Caco-2 (cell line): Measurements from ENCODE around the gene OR1L4. TPM values are rescaled to one million over a fixed set of nuclear protein-coding genes. Genes with fewer than 3 reads are reported as not detected.

Experiments used
- Bru-seq: library from RNA; stranded (reverse); fragments of 400-500 nt; gene quantifications from one replicate; lab custom pipeline; 2021; lab: Mats Ljungman, UMichigan
- BruChase-seq, 2 experiments: library from RNA; stranded (reverse); fragments of 400-500 nt; gene quantifications; one replicate each; lab custom pipeline; 2021; lab: Mats Ljungman, UMichigan
- BruUV-seq: library from RNA; stranded (reverse); fragments of 400-500 nt; replicated peaks from 2 replicates; lab custom pipeline; 2021; lab: Mats Ljungman, UMichigan
- CTCF ChIA-PET: fragments of 300-600 bp; sonication (Branson Sonifier 250); formaldehyde crosslinking; loops from one replicate; lab custom pipeline; 2022; ENCODE audit warnings: antibody characterized with exemption; lab: Charles Lee
- POLR2A ChIA-PET: fragments of 300-600 bp; sonication (Branson Sonifier 250); formaldehyde crosslinking; loops from one replicate; lab custom pipeline; 2022; ENCODE audit warnings: antibody characterized with exemption; lab: Charles Lee
- DNase-seq, 2 experiments: peaks; one replicate each; pipeline versions ENCODE4 v3.0.0 to v3.0.0-alpha.2; 2020 to 2022
- H3K27me3 ChIP-seq: replicated peaks from 2 replicates; pipeline ENCODE4 v1.6.0; 2011; ENCODE audit warnings: low read length; ENCODE audit not compliant: control insufficient read depth, insufficient read depth
- H3K36me3 ChIP-seq: 2 replicates; pipeline ENCODE4 v1.5.1; 2011; ENCODE audit warnings: low read length; ENCODE audit not compliant: control insufficient read depth, insufficient read depth
- H3K4me1 ChIP-seq: fragments of 250-450 bp; sonication (Bioruptor Pico); 2 replicates; pipeline ENCODE4 v1.5.1; 2020; ENCODE audit warnings: mild to moderate bottlenecking
- H3K4me3 ChIP-seq: 2 replicates; pipeline ENCODE4 v1.5.1; 2011; ENCODE audit warnings: low read depth, mild to moderate bottlenecking, control low read depth, low read length
- H3K9me3 ChIP-seq: fragments of 250-450 bp; sonication (Bioruptor Pico); 2 replicates; pipeline ENCODE4 v1.5.1; 2020; ENCODE audit warnings: mild to moderate bottlenecking, moderate library complexity
- H3K27ac Mint-ChIP-seq: one replicate; pipeline ENCODE4 v1.8.0; 2022; ENCODE audit warnings: mixed read lengths; ENCODE audit not compliant: unreplicated experiment
- H3K27me3 Mint-ChIP-seq: one replicate; pipeline ENCODE4 v1.8.0; 2022; ENCODE audit warnings: mixed read lengths; ENCODE audit not compliant: insufficient read depth, unreplicated experiment
- H3K36me3 Mint-ChIP-seq: one replicate; pipeline ENCODE4 v1.8.0; 2022; ENCODE audit warnings: mild to moderate bottlenecking, mixed read lengths; ENCODE audit not compliant: insufficient read depth, unreplicated experiment
- H3K4me1 Mint-ChIP-seq: one replicate; pipeline ENCODE4 v1.8.0; 2022; ENCODE audit warnings: low read depth, mixed read lengths; ENCODE audit not compliant: unreplicated experiment
- H3K4me3 Mint-ChIP-seq: one replicate; pipeline ENCODE4 v1.8.0; 2022; ENCODE audit warnings: mild to moderate bottlenecking, moderate library complexity, mixed read lengths; ENCODE audit not compliant: unreplicated experiment
- H3K9me3 Mint-ChIP-seq: one replicate; pipeline ENCODE4 v1.8.0; 2022; ENCODE audit warnings: mixed read lengths; ENCODE audit not compliant: unreplicated experiment
- CTCF ChIP-seq, 2 experiments: fragments of 200-600 bp in 1 of 2; IDR thresholded peaks; 1 replicate in 1 of 2; 2 replicates in 1 of 2; pipeline versions ENCODE4 v1.5.1 to v1.8.0; 2011 to 2022; ENCODE audit warnings: antibody characterized with exemption in 1 of 2, control low read depth in 1 of 2, inconsistent platforms in 1 of 2, low read depth in 1 of 2, low read length in 1 of 2, mild to moderate bottlenecking in 1 of 2, moderate library complexity in 1 of 2; ENCODE audit not compliant: insufficient read depth in 1 of 2, severe bottlenecking in 1 of 2, unreplicated experiment in 1 of 2
- intact Hi-C: fragments of 100-400 bp; cut with micrococcal nuclease; formaldehyde crosslinking; loops from one replicate; pipeline ENCODE4 v1.10.0; 2022; ENCODE audit not compliant: unreplicated experiment
- long read RNA-seq: library from polyadenylated mRNA; stranded (forward); transcript quantifications from one replicate; pipeline ENCODE4 v2.0.0, GENCODE V29; 2022
- total RNA-seq: library from RNA; stranded (reverse); gene quantifications from 2 replicates; pipeline ENCODE4 v1.2.3, GENCODE V29; 2022

Gene OR1L4
- total RNA-seq (not detected in 2 replicates), Bru-seq, nascent RNA (not detected), BruChase-seq, experiment 1, labeled RNA remaining after a 2-hour chase (not detected), BruChase-seq, experiment 2, labeled RNA remaining after a 6-hour chase (not detected)
- long read RNA-seq, result 0 reads

- no peak within 1 kb of the TSS for H3K4me3 ChIP-seq
- ChIA-PET POLR2A (no interaction called here), CTCF (no interaction called here)
- no TSS peak for BruUV-seq
- TF ChIP-seq CTCF (IDR thresholded peaks at IDR 0.05; ENCODE audit: insufficient read depth in 1 of 2, low read depth in 1 of 2, low read length in 1 of 2, severe bottlenecking in 1 of 2, unreplicated experiment in 1 of 2), result no peak
- H3K4me3 Mint-ChIP-seq, result no peak within 1 kb of the TSS
- peaks cover 12% of the 10 kb centered on the region for H3K9me3 Mint-ChIP-seq
- no peaks in the 10 kb centered on the region for H3K36me3 Mint-ChIP-seq
- no peaks in the 10 kb centered on the region for H3K36me3 ChIP-seq
- H3K4me1 Mint-ChIP-seq, result no peaks in the 10 kb centered on the region
- H3K9me3 ChIP-seq, result peaks cover 4% of the 10 kb centered on the region; the same call in 1 of the 2 replicates
- intact Hi-C loops, result no loop called here
- no peaks in the 10 kb centered on the region for H3K27me3 ChIP-seq
- H3K4me1 ChIP-seq, result no peaks in the 10 kb centered on the region
- no peaks in the 10 kb centered on the region for H3K27me3 Mint-ChIP-seq
- no peak within 1 kb of the TSS for H3K27ac Mint-ChIP-seq
- DNase-seq, result no peak
These were observed at the start of gene OR1L4 for GRCh38 chr9:122723690-122724089. Gene OR1L4 (plus strand): TSS chr9:122723990. CDS start chr9:122723990, 0 bp downstream.

GRCh38 chr9:122684851-122685250 lies 38.9 kb upstream of the OR1L4 start:
- peaks cover 8% of the 10 kb centered on the region for H3K9me3 ChIP-seq
- Mint-ChIP-seq H3K27ac (no peak overlapping the region), H3K4me3 (no peak overlapping the region), H3K9me3 (peaks cover 17% of the 10 kb centered on the region), H3K4me1 (no peaks in the 10 kb centered on the region), H3K27me3 (peaks cover 14% of the 10 kb centered on the region), H3K36me3 (no peaks in the 10 kb centered on the region)
- H3K36me3 ChIP-seq, result no peaks in the 10 kb centered on the region
- ChIA-PET CTCF (no interaction called here), POLR2A (no interaction called here)
- intact Hi-C loops, result no loop called here
- no TSS peak for BruUV-seq
- DNase-seq, result no peak
- H3K4me3 ChIP-seq, result no peak overlapping the region
- TF ChIP-seq CTCF (IDR thresholded peaks at IDR 0.05; ENCODE audit: insufficient read depth in 1 of 2, low read depth in 1 of 2, low read length in 1 of 2, severe bottlenecking in 1 of 2, unreplicated experiment in 1 of 2), result no peak
- no peaks in the 10 kb centered on the region for H3K27me3 ChIP-seq
- no peaks in the 10 kb centered on the region for H3K4me1 ChIP-seq

GRCh38 chr9:122695696-122696095 lies 28.1 kb upstream of the OR1L4 start:
- H3K27me3 ChIP-seq, result no peaks in the 10 kb centered on the region; the same call in 1 of the 2 replicates
- intact Hi-C loops, result no loop called here
- no TSS peak for BruUV-seq
- H3K9me3 ChIP-seq, result no peaks in the 10 kb centered on the region
- no peak for TF ChIP-seq CTCF (IDR thresholded peaks at IDR 0.05; ENCODE audit: insufficient read depth in 1 of 2, low read depth in 1 of 2, low read length in 1 of 2, severe bottlenecking in 1 of 2, unreplicated experiment in 1 of 2)
- Mint-ChIP-seq H3K27ac (no peak overlapping the region), H3K36me3 (no peaks in the 10 kb centered on the region), H3K4me3 (no peak overlapping the region), H3K4me1 (no peaks in the 10 kb centered on the region), H3K27me3 (peaks cover 7% of the 10 kb centered on the region), H3K9me3 (peaks cover 9% of the 10 kb centered on the region)
- no peaks in the 10 kb centered on the region for H3K4me1 ChIP-seq
- no peak for DNase-seq
- ChIA-PET POLR2A (no interaction called here), CTCF (no interaction called here)
- no peak overlapping the region for H3K4me3 ChIP-seq
- no peaks in the 10 kb centered on the region for H3K36me3 ChIP-seq
